Breast epithelium (tissue), 4 donors: ENCODE data around the gene NCAPH2. TPM values are rescaled to one million over a fixed set of nuclear protein-coding genes. Genes with fewer than 3 reads are reported as not detected.
"Not testable (repeated sequence)": the region's sequence is repeated elsewhere in the genome, so short reads cannot be mapped to it uniquely, and the experiment has no call there.

Experiments used
- DNase-seq, 2 donors: peaks; one replicate each; pipeline ENCODE4 v3.0.0-alpha.2; 2019; ENCODE audit warnings: low spot score in 2 of 2
- H3K27ac ChIP-seq, 2 donors: fragments of 200-600 bp; sonication (generic) in 1 of 2; one replicate each; pipeline ENCODE4 v1.5.1; 2016 to 2019; ENCODE audit warnings: mild to moderate bottlenecking in 1 of 2
- H3K27me3 ChIP-seq, 2 donors: fragments of 200-600 bp; sonication (generic) in 1 of 2; one replicate each; pipeline versions ENCODE4 v1.5.1 to v1.6.0; 2017 to 2019; ENCODE audit warnings: control low read depth in 1 of 2, mild to moderate bottlenecking in 1 of 2
- H3K36me3 ChIP-seq: fragments of 200-600 bp; one replicate; pipeline ENCODE4 v1.5.1; 2019
- H3K4me1 ChIP-seq, 2 donors: fragments of 200-600 bp; sonication (generic); one replicate each; pipeline ENCODE4 v1.5.1; 2016 to 2019; ENCODE audit warnings: control low read depth in 1 of 2
- H3K4me3 ChIP-seq, 3 donors: fragments of 200-600 bp; sonication (generic); 1 replicate in 2 of 3; 2 replicates in 1 of 3; pipeline ENCODE4 v1.5.1; 2016 to 2019; ENCODE audit warnings: mild to moderate bottlenecking in 3 of 3, moderate library complexity in 2 of 3
- H3K9me3 ChIP-seq, 2 donors: fragments of 200-600 bp; sonication (generic) in 1 of 2; one replicate each; pipeline ENCODE4 v1.5.1; 2016 to 2019; ENCODE audit warnings: control low read depth in 1 of 2
- CTCF ChIP-seq, 3 donors: fragments of 450-650 bp; IDR thresholded peaks; one replicate each; pipeline ENCODE4 v1.5.1; 2016 to 2017; ENCODE audit warnings: antibody characterized with exemption in 3 of 3, mild to moderate bottlenecking in 3 of 3, moderate library complexity in 3 of 3
- POLR2A ChIP-seq: fragments of 450-650 bp; IDR thresholded peaks from one replicate; pipeline ENCODE4 v1.6.1; 2016; ENCODE audit warnings: antibody characterized with exemption, mild to moderate bottlenecking, moderate library complexity
- POLR2AphosphoS5 ChIP-seq, 3 donors: sonication (generic); formaldehyde crosslinking; IDR thresholded peaks; one replicate each; pipeline ENCODE4 v1.6.1; 2017; ENCODE audit warnings: antibody characterized with exemption in 3 of 3
- intact Hi-C: fragments of 100-400 bp; cut with DNase I; formaldehyde crosslinking; loops from one replicate; pipeline ENCODE4 v1.15.1; 2023; ENCODE audit warnings: low total_unique reads
- total RNA-seq, 3 donors: library from RNA; depleted of rRNA; stranded (reverse); fragments of >200 nt; gene quantifications; one replicate each; pipeline ENCODE4 v1.1.0, GENCODE V29; 2016

NCAPH2 gene
- total RNA-seq, 3 donors from 2014 or later = 25.9 to 48.2 (median 43.0) TPM

- TF ChIP-seq POLR2AphosphoS5 (IDR thresholded peaks at IDR 0.05) (no peak), POLR2A (no peak), CTCF (IDR thresholded peaks at IDR 0.05) (no peak)
- DNase-seq = no peak
- Histone ChIP-seq H3K9me3 (no peaks in the 10 kb centered on the region), H3K27me3 (no peaks in the 10 kb centered on the region), H3K36me3 (no peaks in the 10 kb centered on the region), H3K4me1 (no peaks in the 10 kb centered on the region), H3K27ac (no peak overlapping the region), H3K4me3 (no peak overlapping the region)
- intact Hi-C loops = no loop called here
Measured at GRCh38 chr22:50536226-50536625, 28.2 kb downstream of the NCAPH2 start.

- Histone ChIP-seq H3K27ac (peak overlapping the region; percentile 95 to 96), H3K36me3 (no peaks in the 10 kb centered on the region), H3K27me3 (no peaks in the 10 kb centered on the region), H3K4me1 (no peaks in the 10 kb centered on the region), H3K9me3 (no peaks in the 10 kb centered on the region), H3K4me3 (no peak overlapping the region)
- no peak for TF ChIP-seq POLR2A
- no peak for DNase-seq
- intact Hi-C loops = no loop called here
Measured at GRCh38 chr22:50537765-50538164, 29.7 kb downstream of the NCAPH2 start.

- Histone ChIP-seq H3K27me3 (no peaks in the 10 kb centered on the region), H3K4me1 (peaks cover 3 to 4% of the 10 kb centered on the region in 2 donors), H3K9me3 (no peaks in the 10 kb centered on the region), H3K36me3 (no peaks in the 10 kb centered on the region), H3K4me3 (no peak overlapping the region), H3K27ac (peak overlapping the region; percentile 95 to 96)
- TF ChIP-seq POLR2A (no peak), CTCF (IDR thresholded peaks at IDR 0.05) (no peak), POLR2AphosphoS5 (IDR thresholded peaks at IDR 0.05) (no peak)
- intact Hi-C loops = no loop called here
- no peak for DNase-seq
Measured at GRCh38 chr22:50540381-50540780, 32.4 kb downstream of the NCAPH2 start.

GRCh38 chr22:50541667-50542026 lies 33.6 kb downstream of the NCAPH2 start:
- H3K4me3 ChIP-seq, intact Hi-C loops, H3K27me3 ChIP-seq, H3K36me3 ChIP-seq, H3K9me3 ChIP-seq: not testable (repeated sequence)
- peak in 1 of 2 donors; percentile 46 for DNase-seq
- Histone ChIP-seq H3K4me1 (peaks cover 3 to 11% of the 10 kb centered on the region in 2 donors), H3K27ac (peak overlapping the region; percentile 71 to 95)

GRCh38 chr22:50542416-50542927 lies 34.4 kb downstream of the NCAPH2 start:
- TF ChIP-seq CTCF (IDR thresholded peaks at IDR 0.05) = no peak
- TF ChIP-seq POLR2AphosphoS5 (IDR thresholded peaks at IDR 0.05) = peak in 1 of 3 donors; percentile 10
- no peak for DNase-seq
- H3K27ac ChIP-seq = peak overlapping the region in 1 of 2 donors; percentile 71
- no peaks in the 10 kb centered on the region for H3K36me3 ChIP-seq
- intact Hi-C loops = no loop called here
- H3K4me1 ChIP-seq = peaks cover 6 to 18% of the 10 kb centered on the region in 2 donors
- H3K9me3 ChIP-seq = no peaks in the 10 kb centered on the region
- no peak overlapping the region for H3K4me3 ChIP-seq
- peaks cover 0 to 4% of the 10 kb centered on the region in 2 donors for H3K27me3 ChIP-seq

- Histone ChIP-seq H3K4me1 (peaks cover 6 to 18% of the 10 kb centered on the region in 2 donors), H3K9me3 (no peaks in the 10 kb centered on the region), H3K36me3 (no peaks in the 10 kb centered on the region), H3K27ac (peak overlapping the region; percentile 65 to 88), H3K4me3 (peak overlapping the region; percentile 17 to 64 (median 44)), H3K27me3 (peaks cover 3 to 8% of the 10 kb centered on the region in 2 donors)
- intact Hi-C loops = no loop called here
- peak in 1 of 2 donors; percentile 49 for DNase-seq
- TF ChIP-seq POLR2A (no peak), POLR2AphosphoS5 (IDR thresholded peaks at IDR 0.05) (peak in 1 of 3 donors; percentile 8), CTCF (IDR thresholded peaks at IDR 0.05) (peak in 1 of 3 donors; percentile 22)
Measured at GRCh38 chr22:50544078-50544745, 36.2 kb downstream of the NCAPH2 start.
